HUES48 (cell line): Measurements from ENCODE around the gene TMSB10.
A peak's percentile ranks its signal among the peaks of the same experiment; 100 is the strongest.
"Not testable (repeated sequence)": the region's sequence is repeated elsewhere in the genome, so short reads cannot be mapped to it uniquely, and the experiment has no call there.

Source experiments
- H3K27ac ChIP-seq: one replicate; pipeline ENCODE4 v1.7.0; 2013; ENCODE audit warnings: low read depth, low read length, inconsistent platforms
- H3K27me3 ChIP-seq: 2 replicates; pipeline ENCODE4 v1.6.1; 2013; ENCODE audit warnings: mild to moderate bottlenecking, low read length; ENCODE audit not compliant: control insufficient read depth, insufficient read depth
- H3K36me3 ChIP-seq: 2 replicates; pipeline ENCODE4 v1.6.1; 2013; ENCODE audit warnings: low read length; ENCODE audit not compliant: control insufficient read depth, insufficient read depth
- H3K4me1 ChIP-seq: 2 replicates; pipeline ENCODE4 v1.6.1; 2013; ENCODE audit warnings: mild to moderate bottlenecking, low read length; ENCODE audit not compliant: control insufficient read depth, insufficient read depth
- H3K4me3 ChIP-seq: 2 replicates; pipeline ENCODE4 v1.5.1; 2013; ENCODE audit warnings: mild to moderate bottlenecking, low read depth, low read length
- H3K9ac ChIP-seq: 2 replicates; pipeline ENCODE4 v1.6.1; 2013; ENCODE audit warnings: mild to moderate bottlenecking, low read depth, low read length, moderate library complexity
- H3K9me3 ChIP-seq: 2 replicates; pipeline ENCODE4 v1.6.1; 2013; ENCODE audit warnings: low read length; ENCODE audit not compliant: control insufficient read depth, insufficient read depth

Gene TMSB10

DNA sequence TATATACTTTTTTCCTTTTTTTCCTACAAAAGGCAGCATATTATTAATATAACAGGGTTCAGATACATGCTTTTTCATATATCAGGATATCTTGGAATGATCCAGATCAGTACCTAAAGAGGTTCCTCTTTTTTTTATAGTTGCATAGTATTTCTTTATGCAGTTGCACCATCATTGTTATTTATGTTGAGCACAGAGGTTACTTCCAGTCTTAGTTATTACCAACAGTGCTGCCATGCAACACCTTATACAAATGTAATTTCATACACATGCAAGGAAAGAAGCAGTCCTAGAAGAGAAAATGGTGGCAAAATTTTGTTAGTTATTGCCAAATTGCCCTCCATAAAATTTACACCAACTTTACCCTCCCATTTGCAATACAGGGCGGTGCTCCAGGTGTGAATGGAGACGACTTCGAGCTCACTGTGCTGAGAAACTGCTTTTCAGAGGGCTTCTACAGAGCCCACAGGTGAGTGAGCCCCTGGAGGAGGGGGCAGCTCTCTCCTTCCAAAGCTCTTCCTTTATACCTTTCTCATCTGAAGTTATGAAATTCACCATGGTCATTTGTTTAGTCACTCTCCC is 35.5 kb downstream of the TMSB10 start:
- H3K9me3 ChIP-seq = no peaks in the 10 kb centered on the region
- H3K4me3 ChIP-seq = no peak overlapping the region
- H3K27ac ChIP-seq = no peak overlapping the region
- no peaks in the 10 kb centered on the region for H3K27me3 ChIP-seq
- no peaks in the 10 kb centered on the region for H3K36me3 ChIP-seq
- H3K4me1 ChIP-seq = peaks cover 17% of the 10 kb centered on the region
- H3K9ac ChIP-seq = no peak overlapping the region

DNA sequence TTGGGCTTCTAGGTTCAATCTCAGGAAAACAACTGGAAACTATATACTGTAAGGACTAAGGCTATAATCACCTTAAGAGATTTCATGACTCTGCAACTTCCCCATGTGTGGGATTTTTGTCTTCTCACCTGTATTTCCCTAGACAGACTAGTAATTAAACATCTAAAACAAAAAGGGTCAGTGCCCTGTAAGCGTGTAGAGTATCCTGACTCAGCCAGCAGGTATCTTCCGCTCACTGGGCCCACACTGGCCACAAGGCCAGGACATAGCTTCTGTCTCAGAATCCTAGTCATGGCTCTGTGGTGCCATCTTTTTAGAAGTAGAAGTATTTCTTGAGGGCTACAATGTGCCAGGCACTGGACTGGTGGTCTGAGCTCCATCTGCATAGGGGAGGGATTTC is 36.7 kb downstream of the TMSB10 start:
- Histone ChIP-seq H3K9ac (no peak overlapping the region), H3K9me3 (no peaks in the 10 kb centered on the region), H3K27ac (no peak overlapping the region), H3K4me1 (peaks cover 22% of the 10 kb centered on the region), H3K36me3 (no peaks in the 10 kb centered on the region), H3K27me3 (no peaks in the 10 kb centered on the region), H3K4me3 (no peak overlapping the region)

DNA sequence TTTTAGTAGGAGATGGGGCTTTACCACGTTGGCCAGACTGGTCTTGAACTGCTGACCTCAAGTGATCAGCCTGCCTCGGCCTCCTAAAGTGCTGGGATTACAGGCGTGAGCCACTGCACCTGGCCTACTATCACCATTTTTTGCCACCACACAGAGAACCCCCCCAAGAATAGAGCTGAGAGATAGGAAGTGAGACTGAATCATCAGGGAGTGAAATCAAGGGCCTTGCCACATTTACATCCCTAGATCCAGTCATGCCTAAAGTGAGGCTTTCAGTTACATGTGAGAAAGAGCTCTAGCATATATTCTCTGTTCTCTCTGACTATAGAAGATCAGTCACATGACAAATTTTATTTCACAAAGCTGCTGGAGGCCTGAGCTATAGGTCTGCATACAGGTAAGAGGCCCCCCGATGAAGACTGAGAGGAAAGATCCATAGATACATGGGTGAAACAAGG is 37.5 kb downstream of the TMSB10 start:
- Histone ChIP-seq H3K27ac (no peak overlapping the region), H3K4me3 (no peak overlapping the region), H3K4me1 (peaks cover 22% of the 10 kb centered on the region), H3K9me3 (no peaks in the 10 kb centered on the region), H3K9ac (no peak overlapping the region), H3K27me3 (no peaks in the 10 kb centered on the region), H3K36me3 (no peaks in the 10 kb centered on the region)

DNA sequence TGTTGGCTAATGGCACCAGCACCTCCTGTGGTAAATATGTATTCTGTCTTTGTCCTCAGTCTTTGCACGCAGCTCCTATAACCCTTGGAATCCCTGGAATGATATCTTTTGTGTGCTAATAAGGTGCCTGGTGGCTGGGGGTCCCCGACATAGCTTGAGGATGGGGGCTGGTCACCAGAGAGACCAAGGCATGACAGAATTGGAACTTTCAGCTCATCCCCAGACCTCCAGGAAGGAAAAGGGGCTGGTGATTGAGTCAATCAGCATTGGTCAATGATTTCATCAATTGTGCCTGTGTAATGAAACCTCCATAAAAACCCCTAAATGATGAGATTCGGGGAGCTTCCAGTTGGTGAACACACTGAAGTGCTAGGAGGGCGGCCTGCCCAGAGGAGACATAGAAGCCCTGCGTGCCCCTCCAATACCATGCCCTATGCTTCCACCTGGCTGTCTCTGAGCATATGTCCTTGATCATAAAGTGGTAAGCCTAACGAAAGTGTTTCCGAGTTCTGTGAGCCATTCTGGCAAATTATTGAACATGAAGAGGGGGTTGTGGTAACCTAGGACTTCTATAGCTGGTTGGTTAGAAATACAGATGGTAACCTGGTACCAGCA is 38.9 kb downstream of the TMSB10 start:
- Histone ChIP-seq H3K9ac (no peak overlapping the region), H3K36me3 (no peaks in the 10 kb centered on the region), H3K27ac (no peak overlapping the region), H3K4me1 (peaks cover 22% of the 10 kb centered on the region), H3K4me3 (no peak overlapping the region), H3K9me3 (no peaks in the 10 kb centered on the region), H3K27me3 (no peaks in the 10 kb centered on the region)

DNA sequence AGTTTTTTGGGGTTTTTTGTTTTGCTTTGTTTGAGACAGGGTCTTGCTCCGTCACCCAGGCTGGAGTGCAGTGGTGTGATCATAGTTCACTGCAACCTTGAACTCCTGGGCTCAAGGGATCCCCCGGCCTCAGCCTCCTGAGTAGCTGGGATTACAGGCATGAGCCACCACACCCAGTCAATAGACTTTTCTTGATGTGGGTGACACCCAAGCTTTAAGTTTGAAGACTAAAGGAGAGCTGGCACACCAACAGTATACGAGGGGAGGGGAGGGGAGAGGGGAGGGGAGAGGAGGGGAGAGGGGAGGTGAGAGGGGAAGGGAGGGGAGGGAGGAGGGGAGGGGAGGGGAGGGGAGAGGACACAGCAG is 40.4 kb downstream of the TMSB10 start:
- H3K27me3 ChIP-seq, H3K4me3 ChIP-seq, H3K36me3 ChIP-seq, H3K9me3 ChIP-seq, H3K27ac ChIP-seq, H3K9ac ChIP-seq: not testable (repeated sequence)
- H3K4me1 ChIP-seq = peaks cover 10% of the 10 kb centered on the region

DNA sequence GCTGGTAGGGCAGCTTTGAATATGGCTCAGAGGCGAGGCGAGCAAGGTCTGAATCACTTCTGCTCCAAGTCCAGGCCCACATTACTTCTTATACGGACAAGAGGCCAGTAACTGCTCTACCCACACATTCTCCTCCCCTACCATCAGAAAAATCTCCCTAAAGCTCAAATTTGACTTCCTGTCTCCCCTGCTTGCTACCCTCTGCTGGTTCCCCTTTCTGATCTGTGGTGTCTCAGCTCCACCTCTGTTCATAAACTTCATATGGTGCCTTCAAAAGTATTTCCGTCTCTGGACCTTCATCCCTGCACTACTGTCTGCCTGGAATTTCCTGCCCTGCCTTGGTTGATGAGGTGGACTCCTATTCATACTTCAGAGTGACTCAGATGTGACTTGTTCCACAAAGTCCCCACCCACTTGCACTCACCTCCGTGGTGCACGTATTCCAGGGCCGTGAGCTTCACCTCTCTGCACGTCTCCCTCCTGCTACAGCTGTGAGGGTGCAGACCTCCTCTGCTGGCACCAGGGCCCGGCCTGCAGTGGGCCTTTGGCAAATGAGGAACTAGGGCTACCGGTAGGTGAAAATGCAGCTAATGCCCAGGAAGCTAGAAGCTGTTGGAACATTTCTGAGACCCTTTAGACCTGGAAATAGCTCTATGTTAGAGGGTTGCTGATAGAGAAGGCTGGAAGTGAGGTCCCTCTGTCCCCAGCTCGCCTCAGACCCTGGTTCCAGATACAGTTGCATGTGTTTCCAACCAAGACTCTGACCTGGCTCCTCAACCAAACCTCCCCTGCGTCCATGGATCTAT is 41.0 kb downstream of the TMSB10 start:
- no peak overlapping the region for H3K9ac ChIP-seq
- no peaks in the 10 kb centered on the region for H3K36me3 ChIP-seq
- no peak overlapping the region for H3K4me3 ChIP-seq
- H3K4me1 ChIP-seq = peaks cover 6% of the 10 kb centered on the region
- peak overlapping the region; percentile 8 for H3K27ac ChIP-seq
- no peaks in the 10 kb centered on the region for H3K9me3 ChIP-seq
- no peaks in the 10 kb centered on the region for H3K27me3 ChIP-seq

DNA sequence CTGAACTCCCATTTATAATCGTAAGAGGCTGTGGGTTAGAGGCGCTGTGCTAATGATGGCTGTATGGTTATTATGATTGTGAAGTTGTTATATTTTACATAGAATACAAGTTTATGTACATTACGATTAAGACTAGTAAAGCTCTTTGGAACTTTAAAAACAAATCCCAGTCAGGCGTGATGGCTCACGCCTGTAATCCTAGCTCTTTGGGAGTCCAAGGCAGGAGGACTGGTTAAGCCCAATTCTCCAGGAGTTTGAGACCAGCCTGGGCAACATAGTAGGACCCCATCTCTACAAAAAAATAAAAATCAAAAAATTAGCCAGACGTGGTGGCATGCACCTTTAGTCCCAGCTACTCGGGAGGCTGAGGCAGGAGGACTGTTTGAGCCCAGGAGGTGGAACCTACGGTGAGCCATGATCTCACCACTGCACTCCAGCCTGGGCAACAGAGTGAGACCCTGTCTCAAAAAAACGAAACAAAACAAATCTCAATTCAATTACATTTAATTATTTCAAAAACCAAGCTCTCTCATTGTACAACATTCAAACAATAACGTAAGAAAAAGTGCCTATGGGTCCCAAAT is 41.6 kb downstream of the TMSB10 start:
- Histone ChIP-seq H3K27ac (no peak overlapping the region), H3K9me3 (no peaks in the 10 kb centered on the region)

DNA sequence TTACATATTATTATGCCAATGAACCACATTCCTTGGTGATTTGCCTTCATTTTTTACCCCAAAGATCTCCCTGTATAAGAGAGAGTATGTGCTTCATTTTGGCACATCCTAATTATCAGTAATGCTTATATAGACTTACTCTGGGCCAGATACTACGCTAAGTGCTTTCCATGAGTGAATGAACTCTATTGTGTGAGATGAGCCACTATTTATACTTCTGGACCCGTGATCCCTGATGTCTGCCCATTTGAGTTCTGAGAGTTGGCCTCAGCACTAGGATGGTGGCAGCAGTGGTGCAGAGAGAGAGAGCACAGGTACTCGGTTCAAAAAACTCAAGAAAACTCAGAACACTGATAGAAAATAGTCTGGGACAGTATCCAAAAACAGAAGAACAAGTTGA is 48.1 kb downstream of the TMSB10 start:
- H3K27ac ChIP-seq = no peak overlapping the region
- H3K4me1 ChIP-seq = peaks cover 26% of the 10 kb centered on the region
- no peaks in the 10 kb centered on the region for H3K9me3 ChIP-seq
- no peak overlapping the region for H3K9ac ChIP-seq
- no peaks in the 10 kb centered on the region for H3K27me3 ChIP-seq
- no peaks in the 10 kb centered on the region for H3K36me3 ChIP-seq
- H3K4me3 ChIP-seq = no peak overlapping the region

More for the DNA sequence above, 41.6 kb downstream of the TMSB10 start:
- H3K9ac ChIP-seq = no peak overlapping the region
- peaks cover 6% of the 10 kb centered on the region for H3K4me1 ChIP-seq
- no peak overlapping the region for H3K4me3 ChIP-seq
- no peaks in the 10 kb centered on the region for H3K27me3 ChIP-seq
- no peaks in the 10 kb centered on the region for H3K36me3 ChIP-seq

DNA sequence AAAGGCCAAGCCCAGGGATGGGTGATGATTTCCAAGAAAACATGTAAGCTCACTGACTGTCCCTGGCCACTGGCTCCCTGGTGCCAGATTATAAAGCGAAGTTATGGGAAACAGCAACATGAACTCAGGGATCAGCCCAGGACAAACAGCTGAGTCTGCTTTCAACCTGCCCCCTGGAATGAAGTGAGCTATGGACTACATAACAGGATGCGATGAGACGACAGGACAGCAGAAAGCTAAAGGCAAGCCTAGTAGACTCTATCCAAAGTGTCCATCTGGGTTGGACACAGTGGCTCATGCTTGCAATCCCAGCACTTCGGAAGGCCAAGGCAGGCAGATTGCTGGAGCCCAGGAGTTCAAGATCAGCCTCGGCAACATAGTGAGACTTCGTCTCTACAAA is 48.9 kb downstream of the TMSB10 start:
- no peaks in the 10 kb centered on the region for H3K9me3 ChIP-seq
- H3K4me1 ChIP-seq = peaks cover 34% of the 10 kb centered on the region
- no peak overlapping the region for H3K27ac ChIP-seq
- no peak overlapping the region for H3K4me3 ChIP-seq
- no peak overlapping the region for H3K9ac ChIP-seq
- H3K27me3 ChIP-seq = no peaks in the 10 kb centered on the region
- no peaks in the 10 kb centered on the region for H3K36me3 ChIP-seq
